AG20443 (cell line): Measurements from ENCODE around the gene ZBP1.

Experiments used
- DNase-seq: peaks from one replicate; pipeline ENCODE4 v3.0.0; 2012; ENCODE audit warnings: low spot score, mixed read lengths

Gene ZBP1

DNA sequence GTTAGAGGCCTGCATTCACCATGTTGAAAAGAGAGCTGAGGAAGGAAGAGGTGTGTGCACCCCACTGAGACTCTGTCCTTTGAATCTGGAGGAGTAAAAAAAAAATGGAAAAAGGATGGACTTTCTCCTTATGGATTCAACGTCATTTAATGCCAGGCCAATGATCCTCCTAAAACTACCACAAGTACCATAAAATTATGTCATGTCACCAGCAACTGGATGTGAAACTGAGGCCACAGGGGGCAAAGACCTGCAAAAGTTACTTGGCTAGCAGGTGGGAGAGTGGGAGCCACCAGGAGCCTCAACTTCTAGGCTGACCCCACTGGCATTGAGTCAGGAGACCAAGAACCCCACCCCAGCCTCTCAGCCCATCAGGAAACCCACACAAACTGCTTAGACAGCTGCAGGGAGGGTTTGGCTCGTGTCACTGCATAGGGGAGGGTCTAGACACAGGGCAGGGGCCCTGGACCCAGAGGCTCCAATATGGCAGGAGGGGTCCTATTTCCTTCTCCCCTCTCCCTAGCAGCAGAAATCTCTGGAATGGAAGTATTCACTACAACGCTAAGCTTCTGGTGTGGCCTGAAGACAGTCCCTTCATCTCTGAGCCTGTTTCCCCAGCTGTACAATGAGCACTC, 48.3 kb downstream of the ZBP1 start:
- no peak for DNase-seq

DNA sequence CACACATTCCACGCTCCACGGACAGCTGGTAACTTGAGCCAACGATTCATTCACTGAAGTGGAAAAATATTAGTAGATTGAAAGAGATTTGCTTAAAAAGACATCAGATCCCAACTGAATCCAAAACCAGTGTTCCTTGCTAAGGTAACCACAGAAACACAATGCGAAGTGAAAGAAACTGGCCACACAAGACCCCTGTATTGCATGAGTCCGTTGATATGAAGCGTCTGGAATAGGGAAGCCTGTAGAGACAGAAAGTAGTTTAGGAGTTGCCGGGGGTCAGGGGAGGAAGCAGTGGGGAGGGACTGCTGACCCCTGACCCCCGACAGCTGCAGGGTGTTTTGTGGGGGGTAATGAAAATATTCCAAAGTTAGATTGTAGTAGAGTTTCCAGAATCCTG, 49.3 kb downstream of the ZBP1 start:
- no peak for DNase-seq

DNA sequence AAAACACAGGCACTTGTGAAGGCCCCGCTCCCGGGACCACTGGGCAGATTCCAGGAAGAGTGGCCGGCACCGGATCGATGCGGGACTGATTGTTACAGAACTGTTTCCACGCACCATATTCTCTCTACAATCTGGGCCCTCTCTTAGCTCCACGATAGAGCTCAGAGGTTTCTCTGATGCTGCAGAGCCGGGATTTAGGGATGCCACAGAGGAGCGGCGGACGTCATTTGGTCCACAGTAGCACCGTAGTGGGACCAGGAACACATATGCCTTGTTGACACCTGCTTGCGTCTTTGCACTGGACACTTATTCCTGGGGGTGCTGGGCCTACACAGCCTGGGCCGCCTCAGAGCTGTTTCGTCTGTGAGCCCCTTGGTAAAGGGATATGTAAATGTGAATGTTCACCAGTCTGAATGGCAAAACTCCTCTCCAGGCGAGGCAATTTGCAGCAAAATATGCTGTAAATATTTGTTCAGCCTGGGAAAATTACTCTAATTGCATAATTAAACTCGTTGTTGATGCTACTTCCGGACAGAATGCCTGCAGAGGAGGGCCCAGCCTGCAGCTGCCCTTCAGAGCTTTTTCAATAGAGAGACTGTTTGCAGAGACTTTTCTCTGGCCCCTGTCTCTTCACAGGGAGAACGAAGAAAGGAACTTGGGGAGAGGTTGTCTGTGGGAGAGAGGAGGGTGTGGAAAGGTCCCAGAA, 49.9 kb downstream of the ZBP1 start:
- DNase-seq = no peak

DNA sequence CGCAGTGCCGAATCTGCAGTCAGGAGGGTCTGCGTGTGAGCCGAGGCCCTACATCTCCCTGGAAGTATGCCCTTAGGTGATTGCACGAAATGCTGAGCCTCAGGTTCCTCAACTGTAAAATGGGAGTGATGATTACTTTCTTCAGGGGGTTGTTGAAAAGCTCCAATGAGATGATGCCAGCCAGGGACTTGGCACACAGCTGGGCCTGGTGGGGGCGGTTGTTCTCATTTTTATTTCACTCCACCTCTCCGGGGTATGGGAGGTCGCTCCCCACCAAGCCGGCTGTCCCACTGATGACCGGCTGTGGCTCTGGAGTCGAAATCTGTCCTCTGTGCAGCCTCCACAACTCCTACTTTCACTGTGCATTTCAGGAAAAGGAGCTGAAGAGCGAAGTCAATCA, 51.3 kb downstream of the ZBP1 start:
- DNase-seq = no peak

DNA sequence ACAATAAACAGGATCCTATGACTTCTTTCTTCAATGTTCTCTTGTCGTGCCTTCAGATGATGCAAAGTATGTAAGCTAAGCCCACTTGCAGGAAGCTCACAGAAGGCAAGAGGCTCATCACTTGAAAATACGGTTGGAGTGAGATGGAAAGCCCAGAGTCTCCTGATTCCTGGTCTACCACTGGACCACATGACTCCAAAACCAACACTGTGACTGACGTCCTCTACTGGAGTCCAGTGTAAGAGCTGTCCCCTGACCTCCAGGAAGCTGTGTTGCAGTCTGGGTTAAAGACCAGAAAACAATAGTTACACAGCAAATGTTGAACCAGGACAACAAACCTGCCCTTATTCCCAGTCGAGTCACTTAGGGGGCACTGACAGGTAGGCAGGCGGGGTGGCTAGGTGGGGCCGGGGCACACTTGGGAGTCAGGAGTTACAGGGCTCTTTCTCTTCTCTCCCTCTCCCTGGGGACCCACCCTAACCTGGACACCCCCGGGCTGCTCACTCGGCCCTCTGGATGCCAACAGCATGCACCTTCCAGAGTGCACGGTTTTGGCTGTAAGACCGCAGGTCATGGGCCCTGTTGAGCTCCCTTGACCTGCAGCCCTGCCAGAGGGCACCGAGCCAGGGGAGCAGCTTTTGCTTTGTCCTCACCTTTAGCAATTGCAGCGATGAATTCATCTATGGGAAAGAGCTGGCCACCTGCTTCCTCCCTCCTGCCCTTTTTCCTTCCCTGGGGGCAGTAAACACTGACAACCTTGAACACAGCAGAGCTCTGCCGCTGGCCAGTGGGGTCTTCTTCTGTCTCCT, 51.9 kb downstream of the ZBP1 start:
- no peak for DNase-seq

DNA sequence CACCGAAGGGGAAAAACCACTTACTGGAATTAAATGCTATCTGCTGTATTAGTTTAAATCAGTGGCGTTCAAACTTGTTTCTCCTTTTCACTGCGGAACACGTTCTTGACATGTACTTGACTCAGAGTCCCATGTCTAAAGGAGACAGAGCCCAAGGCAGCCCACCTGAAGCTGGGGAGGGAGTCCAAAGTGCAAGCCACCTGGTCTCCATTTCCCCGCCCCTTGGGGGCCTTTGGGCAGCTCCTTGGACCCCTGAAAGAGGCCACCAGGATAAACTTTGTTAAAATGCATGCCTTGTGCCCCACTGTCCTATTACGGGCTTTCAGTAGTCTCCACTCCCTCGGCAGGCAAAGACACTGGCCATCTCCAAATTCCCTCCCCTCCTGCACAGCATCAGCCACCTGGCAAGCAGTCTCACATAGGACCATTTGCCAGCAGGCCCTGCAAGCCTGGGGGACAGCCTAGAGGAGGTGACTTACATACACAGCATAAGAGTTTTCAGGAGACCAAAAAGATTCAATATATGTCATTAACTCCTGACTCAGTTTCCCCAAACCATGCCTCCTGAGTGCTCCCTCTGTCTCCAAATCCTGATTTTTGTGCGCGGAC, 52.7 kb downstream of the ZBP1 start:
- DNase-seq = no peak

DNA sequence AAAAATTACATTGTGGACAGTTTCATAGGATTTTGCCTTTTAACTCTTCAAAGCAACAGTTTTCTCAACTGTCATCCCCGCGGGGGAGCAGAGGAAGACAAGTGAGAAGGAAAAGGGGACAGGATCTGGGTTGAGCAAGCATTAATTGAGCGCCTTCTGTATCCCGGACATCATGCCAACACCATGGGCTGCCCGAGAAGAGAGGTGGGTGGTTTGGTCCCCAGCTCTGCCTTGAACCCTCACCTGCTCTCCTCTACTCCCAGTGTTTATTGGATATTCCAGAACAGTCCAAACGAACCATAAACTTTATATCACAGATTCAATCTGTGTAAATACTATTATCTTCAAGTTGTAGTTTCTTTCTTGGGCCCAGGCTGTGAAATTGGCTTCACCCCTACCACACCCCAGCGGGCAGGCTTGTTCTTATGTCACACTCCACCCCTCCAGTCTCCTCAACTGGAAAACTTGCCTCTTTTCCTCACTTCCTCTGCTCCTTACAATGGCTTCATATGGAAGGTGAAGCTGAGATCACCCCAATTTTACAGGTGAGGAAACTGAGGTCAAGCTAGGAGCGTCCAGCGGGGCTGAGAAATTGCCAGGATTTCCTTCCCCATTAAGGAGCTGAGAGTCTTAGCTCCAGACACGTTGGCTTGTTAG, 53.3 kb downstream of the ZBP1 start:
- DNase-seq = no peak

DNA sequence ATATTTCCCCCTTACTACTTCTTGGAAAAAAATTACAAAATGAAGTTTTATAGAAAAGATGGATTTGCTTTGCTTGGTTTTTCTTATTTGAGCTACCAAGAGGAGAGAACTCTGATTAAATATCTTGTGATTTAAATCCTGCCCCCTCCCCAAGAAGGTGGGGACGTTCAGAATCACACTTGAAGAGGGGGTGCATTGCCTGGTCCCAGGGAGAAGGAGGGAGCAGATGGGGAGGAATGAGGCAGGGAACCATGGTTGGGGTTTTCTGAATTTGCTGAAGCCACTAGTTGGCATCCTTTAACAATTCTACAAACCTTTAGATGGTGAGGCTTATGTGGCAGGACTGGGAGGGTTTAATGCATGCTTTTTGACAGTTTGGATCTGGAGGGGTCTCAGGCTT, 53.8 kb downstream of the ZBP1 start:
- DNase-seq = no peak

DNA sequence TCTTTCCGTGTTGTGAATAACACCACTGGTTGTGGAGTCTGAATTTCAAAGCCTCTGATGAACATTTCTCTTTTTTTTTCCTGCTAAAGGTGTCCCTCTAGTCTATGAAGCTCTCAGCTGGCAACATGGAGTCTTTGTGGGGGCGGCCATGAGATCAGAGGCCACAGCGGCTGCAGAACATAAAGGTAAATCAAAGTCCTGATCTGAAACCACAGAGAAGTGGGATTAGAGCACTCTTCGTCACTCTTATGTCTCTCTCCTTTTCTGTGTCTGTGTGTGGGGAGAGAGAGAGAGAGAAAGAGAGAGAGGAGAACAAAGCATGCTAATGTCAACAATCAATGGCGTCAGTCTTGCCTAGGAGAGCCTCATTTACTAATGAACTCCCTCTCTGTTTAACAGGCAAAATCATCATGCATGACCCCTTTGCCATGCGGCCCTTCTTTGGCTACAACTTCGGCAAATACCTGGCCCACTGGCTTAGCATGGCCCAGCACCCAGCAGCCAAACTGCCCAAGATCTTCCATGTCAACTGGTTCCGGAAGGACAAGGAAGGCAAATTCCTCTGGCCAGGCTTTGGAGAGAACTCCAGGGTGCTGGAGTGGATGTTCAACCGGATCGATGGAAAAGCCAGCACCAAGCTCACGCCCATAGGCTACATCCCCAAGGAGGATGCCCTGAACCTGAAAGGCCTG, 55.1 kb downstream of the ZBP1 start:
- DNase-seq = no peak

DNA sequence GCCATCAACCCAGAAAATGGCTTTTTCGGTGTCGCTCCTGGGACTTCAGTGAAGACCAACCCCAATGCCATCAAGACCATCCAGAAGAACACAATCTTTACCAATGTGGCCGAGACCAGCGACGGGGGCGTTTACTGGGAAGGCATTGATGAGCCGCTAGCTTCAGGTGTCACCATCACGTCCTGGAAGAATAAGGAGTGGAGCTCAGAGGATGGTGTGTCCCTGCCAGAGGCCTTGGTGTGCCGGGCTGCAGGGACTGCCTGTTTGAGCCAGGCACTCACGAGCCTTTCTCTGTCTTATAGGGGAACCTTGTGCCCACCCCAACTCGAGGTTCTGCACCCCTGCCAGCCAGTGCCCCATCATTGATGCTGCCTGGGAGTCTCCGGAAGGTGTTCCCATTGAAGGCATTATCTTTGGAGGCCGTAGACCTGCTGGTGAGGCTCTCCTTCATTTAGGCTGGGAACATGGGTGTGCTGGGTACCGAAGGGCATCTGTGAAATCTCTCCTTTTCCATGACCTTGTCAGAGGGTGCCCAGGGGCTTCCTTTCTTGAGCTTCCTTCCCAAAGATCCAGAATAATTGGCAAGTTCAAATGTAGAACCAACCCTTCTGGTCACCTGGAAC, 55.9 kb downstream of the ZBP1 start:
- no peak for DNase-seq

DNA sequence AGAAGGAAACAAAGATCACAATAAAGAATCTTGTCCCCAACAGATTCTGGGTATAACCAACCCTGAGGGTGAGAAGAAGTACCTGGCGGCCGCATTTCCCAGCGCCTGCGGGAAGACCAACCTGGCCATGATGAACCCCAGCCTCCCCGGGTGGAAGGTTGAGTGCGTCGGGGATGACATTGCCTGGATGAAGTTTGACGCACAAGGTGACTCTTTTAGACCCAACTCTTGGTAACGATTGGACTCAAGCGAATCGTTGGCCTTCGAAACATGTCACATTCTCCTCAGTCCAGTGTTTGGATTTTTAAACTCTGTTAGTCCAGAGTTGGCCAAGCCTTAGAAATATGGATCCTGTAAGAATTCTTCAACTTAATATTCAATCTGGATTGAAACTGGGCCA, 56.7 kb downstream of the ZBP1 start:
- no peak for DNase-seq

DNA sequence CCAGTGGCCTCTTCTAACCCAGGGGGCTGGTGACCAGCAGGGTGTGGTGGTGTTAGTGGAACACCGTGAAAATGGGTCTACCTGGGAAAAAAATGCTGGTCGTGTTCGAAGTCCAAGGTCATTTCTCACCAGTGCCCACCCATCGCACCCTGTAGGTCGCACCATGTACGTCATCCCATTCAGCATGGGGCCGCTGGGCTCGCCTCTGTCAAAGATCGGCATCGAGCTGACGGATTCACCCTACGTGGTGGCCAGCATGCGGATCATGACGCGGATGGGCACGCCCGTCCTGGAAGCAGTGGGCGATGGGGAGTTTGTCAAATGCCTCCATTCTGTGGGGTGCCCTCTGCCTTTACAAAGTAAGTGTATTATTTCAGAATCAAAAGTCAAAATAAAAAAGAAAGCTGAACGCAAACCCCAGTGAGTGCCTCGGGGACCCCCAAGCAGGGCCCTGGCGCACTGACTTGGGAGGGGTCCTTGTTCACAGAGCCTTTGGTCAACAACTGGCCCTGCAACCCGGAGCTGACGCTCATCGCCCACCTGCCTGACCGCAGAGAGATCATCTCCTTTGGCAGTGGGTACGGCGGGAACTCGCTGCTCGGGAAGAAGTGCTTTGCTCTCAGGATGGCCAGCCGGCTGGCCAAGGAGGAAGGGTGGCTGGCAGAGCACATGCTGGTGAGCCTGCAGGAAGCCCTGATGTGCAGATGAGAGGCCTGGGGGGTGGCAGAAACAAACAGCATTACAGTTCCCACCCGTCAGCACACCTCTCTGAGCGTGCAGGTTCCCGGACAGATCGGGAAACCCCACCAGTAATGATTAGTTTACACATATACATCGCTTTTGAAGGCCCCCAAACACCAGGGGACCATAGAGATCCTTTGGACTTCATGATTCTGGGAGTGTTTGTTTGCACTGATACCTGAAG, 57.4 kb downstream of the ZBP1 start:
- DNase-seq = no peak

DNA sequence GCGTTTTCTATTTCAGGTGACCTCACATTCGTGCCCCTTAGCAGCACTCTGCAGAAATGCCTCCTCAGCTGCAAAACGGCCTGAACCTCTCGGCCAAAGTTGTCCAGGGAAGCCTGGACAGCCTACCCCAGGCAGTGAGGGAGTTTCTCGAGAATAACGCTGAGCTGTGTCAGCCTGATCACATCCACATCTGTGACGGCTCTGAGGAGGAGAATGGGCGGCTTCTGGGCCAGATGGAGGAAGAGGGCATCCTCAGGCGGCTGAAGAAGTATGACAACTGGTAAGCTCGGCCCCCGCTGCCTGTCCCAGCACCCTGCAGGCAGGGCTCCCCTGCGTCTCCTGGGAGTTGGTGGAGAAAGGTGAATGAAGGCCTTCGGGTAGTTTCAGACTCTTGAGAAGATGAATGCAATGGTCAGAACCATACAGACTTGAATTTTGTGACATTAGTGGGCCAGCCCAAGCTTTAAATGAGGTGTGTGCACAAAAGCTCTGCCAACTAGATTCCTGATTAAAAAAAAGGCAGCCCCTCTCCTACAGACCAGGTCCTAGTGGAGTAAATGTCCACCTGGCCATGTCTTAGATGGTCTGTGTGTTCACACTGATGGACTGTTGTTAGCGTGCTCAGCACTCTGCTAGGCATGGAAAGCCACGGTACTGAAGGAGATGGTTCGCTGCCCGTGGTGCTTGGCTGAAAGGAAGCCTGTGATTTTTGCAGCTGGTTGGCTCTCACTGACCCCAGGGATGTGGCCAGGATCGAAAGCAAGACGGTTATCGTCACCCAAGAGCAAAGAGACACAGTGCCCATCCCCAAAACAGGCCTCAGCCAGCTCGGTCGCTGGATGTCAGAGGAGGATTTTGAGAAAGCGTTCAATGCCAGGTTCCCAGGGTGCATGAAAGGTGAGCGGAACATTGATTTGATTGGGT, 58.6 kb downstream of the ZBP1 start:
- DNase-seq = no peak

DNA sequence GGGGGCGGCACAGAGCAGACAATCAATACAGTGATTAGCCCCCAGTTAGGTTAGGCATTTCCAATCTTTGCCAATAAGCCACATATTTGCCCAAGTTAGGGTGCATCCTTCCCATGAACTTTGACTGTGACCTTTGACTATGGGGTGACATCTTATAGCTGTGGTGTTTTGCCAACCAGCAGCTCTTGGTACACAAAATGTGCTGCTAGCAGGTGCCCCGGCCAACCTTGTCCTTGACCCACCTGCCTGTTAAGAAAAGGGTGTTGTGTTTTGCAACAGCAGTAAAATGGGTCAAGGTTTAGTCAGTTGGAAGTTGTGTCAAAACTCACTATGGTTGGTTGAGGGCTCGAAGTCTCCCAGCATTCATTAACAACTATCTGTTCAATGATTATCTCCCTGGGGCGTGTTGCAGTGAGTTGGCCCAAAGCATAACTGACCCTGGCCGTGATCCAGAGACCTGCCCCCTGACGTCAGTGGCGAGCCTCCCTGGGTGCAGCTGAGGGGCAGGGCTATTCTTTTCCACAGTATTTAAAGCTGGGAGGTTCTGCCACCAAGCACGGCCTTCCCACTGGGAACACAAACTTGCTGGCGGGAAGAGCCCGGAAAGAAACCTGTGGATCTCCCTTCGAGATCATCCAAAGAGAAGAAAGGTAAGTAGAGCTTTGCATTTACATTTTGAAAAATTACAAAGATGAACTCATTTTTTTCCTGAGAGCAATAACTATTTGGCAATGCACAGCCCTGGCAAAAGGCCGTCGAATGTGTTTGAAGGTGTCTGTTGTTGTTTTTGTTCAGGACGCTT, 59.5 kb downstream of the ZBP1 start, which contains the start of gene PCK1:
Gene PCK1 (plus strand): TSS at position 557 of the 802 bp plus-strand sequence. CDS start 302 bp downstream, outside the sequence.
- peak; percentile 43 for DNase-seq

DNA sequence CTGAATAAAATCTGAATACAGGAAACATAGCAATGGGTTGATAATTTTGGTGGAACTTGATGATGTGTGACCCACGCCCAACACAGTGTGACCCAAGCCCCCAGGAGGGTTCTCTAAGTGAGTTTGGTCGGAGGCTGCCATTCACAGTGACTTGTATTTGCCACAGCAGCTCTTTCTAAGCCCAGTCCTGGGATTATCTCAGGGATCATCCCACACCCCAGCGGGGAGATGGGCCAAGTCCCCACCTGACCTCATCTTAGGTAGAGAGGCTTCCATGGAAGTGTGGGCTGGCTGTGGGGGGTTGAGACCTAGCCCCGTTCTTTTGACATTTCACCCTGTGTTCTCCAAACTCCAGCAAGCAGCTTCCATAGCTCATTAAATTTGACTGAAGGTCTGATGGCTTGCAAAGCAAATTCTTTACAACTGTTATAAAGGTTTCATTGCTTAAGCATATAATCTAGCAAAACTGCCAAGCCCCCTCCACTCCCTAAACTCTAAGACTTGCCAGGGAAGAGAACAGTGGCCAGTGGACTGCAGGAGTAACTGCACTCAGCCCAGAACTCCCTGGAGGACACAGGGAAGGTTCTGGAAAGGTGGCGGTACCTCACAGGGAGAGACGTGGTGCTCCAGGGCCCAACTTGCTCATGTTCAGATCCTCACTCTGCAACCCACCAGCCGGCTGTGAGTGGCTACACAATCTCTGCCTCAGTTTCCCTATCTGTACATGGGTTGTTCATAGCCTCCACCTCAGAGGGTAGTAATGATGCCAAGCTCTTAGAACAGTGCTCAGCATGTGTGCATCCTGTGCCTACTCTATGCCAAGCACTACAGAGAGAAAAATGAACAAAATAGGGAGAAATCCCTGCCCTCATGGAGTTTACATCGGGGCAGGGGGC, 60.3 kb downstream of the ZBP1 start:
- DNase-seq = no peak

DNA sequence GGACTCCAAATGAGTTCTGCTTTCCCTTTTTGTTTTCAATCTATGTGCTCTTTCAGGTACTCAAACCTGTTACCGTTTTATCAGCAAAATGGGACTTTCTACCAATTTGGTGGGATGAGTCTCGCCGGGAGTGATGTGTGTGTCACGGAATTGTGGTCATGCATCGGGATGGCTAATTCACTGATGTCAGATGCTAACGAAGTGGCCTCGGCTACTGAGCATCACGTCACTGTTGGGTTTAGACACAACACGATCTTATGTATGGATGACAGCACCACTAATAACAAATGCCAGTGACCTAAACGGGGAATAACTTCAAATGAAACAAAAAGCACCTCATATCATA, 61.0 kb downstream of the ZBP1 start:
- no peak for DNase-seq
